Dendritic cell treated with granulocyte-macrophage colony-stimulating factor and Interleukin-4, amounts not matched to agents 40 ng/mL and 50 ng/mL, for 4 days (primary cell): ENCODE data around the gene ADCY7.

Experiments used
- H3K27ac Mint-ChIP-seq: one replicate; pipeline ENCODE4 v1.8.0; 2022; ENCODE audit warnings: mild to moderate bottlenecking, mixed read lengths
- H3K27me3 Mint-ChIP-seq: one replicate; pipeline ENCODE4 v1.8.0; 2022; ENCODE audit warnings: mild to moderate bottlenecking, mixed read lengths
- H3K36me3 Mint-ChIP-seq: one replicate; pipeline ENCODE4 v1.8.0; 2022; ENCODE audit warnings: low read depth, mixed read lengths
- H3K4me1 Mint-ChIP-seq: one replicate; pipeline ENCODE4 v1.8.0; 2022; ENCODE audit warnings: low read depth, mixed read lengths
- H3K4me3 Mint-ChIP-seq: one replicate; pipeline ENCODE4 v1.8.0; 2022; ENCODE audit warnings: mild to moderate bottlenecking, moderate library complexity, mixed read lengths
- H3K9me3 Mint-ChIP-seq: one replicate; pipeline ENCODE4 v1.8.0; 2022; ENCODE audit warnings: mixed read lengths
- intact Hi-C: fragments of 100-400 bp; cut with micrococcal nuclease; formaldehyde crosslinking; loops from one replicate; pipeline ENCODE4 v1.15.0; 2022

The ADCY7 gene

DNA sequence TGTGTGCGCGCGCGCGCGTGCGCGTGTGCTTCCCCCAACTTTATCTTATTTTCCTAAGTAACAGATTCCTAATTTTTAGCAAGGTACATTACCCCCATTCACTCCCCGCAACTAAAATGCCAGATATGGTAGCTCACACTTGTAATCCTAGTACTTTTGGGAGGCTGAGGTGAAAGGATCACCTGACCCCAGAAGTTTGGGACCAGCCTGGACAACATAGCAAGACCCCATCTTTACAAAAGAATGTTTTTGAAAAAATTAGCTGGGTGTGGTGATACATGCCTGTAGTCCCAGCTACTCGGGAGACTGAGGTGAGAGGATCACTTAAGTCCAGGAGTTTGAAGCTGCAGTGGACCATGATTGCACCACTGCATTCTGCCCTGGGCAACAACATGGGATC is 97.3 kb downstream of the ADCY7 start:
- Mint-ChIP-seq H3K27ac (no peak overlapping the region), H3K36me3 (peaks cover 55% of the 10 kb centered on the region), H3K4me3 (no peak overlapping the region), H3K9me3 (no peaks in the 10 kb centered on the region), H3K4me1 (peaks cover 46% of the 10 kb centered on the region), H3K27me3 (no peaks in the 10 kb centered on the region)
- intact Hi-C loops = loop anchor here (10.0 kb wide), 4 partner anchors 209 to 441 kb away; partner anchors contain the start of genes CYLD and TENT4B

- Mint-ChIP-seq H3K27ac (peak overlapping the region; percentile 45), H3K4me3 (no peak overlapping the region), H3K36me3 (peaks cover 47% of the 10 kb centered on the region), H3K27me3 (no peaks in the 10 kb centered on the region), H3K9me3 (no peaks in the 10 kb centered on the region), H3K4me1 (peaks cover 43% of the 10 kb centered on the region)
- intact Hi-C loops = loop anchor here (10.0 kb wide), 4 partner anchors 211 to 439 kb away; partner anchors contain the start of genes CYLD and TENT4B
Observed at GRCh38 chr16:50365791-50366575, 99.6 kb downstream of the ADCY7 start.
